Measurements from ENCODE around the gene OLFML3.
A peak's percentile ranks its signal among the peaks of the same experiment; 100 is the strongest.

DNA sequence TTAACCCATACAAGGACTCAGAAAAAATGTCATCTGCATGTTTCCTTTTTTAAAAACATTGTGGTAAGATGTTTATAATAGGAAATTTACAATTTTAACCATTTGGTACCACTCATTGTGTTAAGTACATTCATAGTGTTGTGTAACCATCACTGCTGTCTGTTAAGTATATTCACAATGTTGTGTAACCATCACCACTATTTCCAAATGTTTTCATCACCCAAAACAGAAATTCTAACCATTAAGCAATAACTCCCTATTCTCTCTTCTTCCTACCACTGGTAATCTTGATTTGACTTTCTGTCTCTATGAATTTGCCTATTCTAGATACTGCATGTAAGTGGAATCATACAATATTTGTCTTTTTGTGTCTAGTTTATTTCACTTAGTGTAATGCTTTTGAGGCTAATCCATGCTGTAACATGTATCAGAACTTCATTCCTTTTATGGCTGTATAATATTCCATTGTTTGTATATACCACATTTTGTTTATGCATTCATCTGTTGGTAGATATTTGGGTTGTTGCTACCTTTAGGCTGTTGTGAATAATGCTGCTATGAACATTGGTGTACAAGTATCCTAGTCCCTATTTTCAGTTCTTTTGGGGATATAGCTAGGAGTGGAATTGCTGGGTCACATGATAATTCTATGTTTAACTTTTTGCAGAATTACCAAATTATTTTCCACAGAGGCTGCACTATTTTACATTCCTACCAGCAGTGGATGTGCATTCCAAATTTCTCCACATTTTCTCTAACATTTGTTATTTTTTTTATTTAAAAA, 36.1 kb upstream of the OLFML3 start:
- TF ChIP-seq EP300 (IDR thresholded peaks at IDR 0.05) (no peak), POLR2AphosphoS5 (IDR thresholded peaks at IDR 0.05) (peak in 1 of 2 donors; percentile 61)
- TF ChIP-seq, protein P1, sequence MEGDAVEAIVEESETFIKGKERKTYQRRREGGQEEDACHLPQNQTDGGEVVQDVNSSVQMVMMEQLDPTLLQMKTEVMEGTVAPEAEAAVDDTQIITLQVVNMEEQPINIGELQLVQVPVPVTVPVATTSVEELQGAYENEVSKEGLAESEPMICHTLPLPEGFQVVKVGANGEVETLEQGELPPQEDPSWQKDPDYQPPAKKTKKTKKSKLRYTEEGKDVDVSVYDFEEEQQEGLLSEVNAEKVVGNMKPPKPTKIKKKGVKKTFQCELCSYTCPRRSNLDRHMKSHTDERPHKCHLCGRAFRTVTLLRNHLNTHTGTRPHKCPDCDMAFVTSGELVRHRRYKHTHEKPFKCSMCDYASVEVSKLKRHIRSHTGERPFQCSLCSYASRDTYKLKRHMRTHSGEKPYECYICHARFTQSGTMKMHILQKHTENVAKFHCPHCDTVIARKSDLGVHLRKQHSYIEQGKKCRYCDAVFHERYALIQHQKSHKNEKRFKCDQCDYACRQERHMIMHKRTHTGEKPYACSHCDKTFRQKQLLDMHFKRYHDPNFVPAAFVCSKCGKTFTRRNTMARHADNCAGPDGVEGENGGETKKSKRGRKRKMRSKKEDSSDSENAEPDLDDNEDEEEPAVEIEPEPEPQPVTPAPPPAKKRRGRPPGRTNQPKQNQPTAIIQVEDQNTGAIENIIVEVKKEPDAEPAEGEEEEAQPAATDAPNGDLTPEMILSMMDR (IDR thresholded peaks at IDR 0.05), result no peak
